Hematopoietic multipotent progenitor cell treated with erythropoietin and hydrocortisone succinate and interleukin-3 and kit ligand, for 6 days (in vitro differentiated cells): ENCODE results near the gene DPP9.

Experiments used
- DNase-seq: peaks from one replicate; pipeline ENCODE4 v3.0.0-alpha.2; 2015

Gene DPP9

GRCh38 chr19:4738734-4739133 lies 15.1 kb upstream of the DPP9 start:
- no peak for DNase-seq

GRCh38 chr19:4737955-4738600 lies 14.4 kb upstream of the DPP9 start:
- no peak for DNase-seq

GRCh38 chr19:4733755-4734345 lies 10.2 kb upstream of the DPP9 start:
- no peak for DNase-seq

GRCh38 chr19:4732680-4733114 lies 9.1 kb upstream of the DPP9 start:
- DNase-seq = peak; percentile 82

- DNase-seq = peak; percentile 59
Measured at GRCh38 chr19:4730740-4731171, 7.1 kb upstream of the DPP9 start.

GRCh38 chr19:4728871-4729270 lies 5.2 kb upstream of the DPP9 start:
- DNase-seq = no peak

- peak; percentile 39 for DNase-seq
Measured at GRCh38 chr19:4722671-4723594, 709 bp downstream of the DPP9 start.

GRCh38 chr19:4721196-4721595 lies 2.4 kb downstream of the DPP9 start:
- DNase-seq = no peak

GRCh38 chr19:4720037-4720700 lies 3.5 kb downstream of the DPP9 start:
- DNase-seq = no peak

GRCh38 chr19:4719499-4719866 lies 4.2 kb downstream of the DPP9 start:
- no peak for DNase-seq

- DNase-seq = no peak
Measured at GRCh38 chr19:4717966-4718701, 5.5 kb downstream of the DPP9 start.

- no peak for DNase-seq
Measured at GRCh38 chr19:4717191-4717965, 6.3 kb downstream of the DPP9 start.

- no peak for DNase-seq
Measured at GRCh38 chr19:4715529-4716221, 8.0 kb downstream of the DPP9 start.

GRCh38 chr19:4715178-4715528 lies 8.5 kb downstream of the DPP9 start:
- peak; percentile 19 for DNase-seq

- no peak for DNase-seq
Measured at GRCh38 chr19:4714016-4714415, 9.6 kb downstream of the DPP9 start.

- no peak for DNase-seq
Measured at GRCh38 chr19:4713384-4713951, 10.2 kb downstream of the DPP9 start.

- DNase-seq = no peak
Measured at GRCh38 chr19:4712771-4713170, 10.9 kb downstream of the DPP9 start.

GRCh38 chr19:4711211-4711610 lies 12.4 kb downstream of the DPP9 start:
- no peak for DNase-seq

- DNase-seq = no peak
Measured at GRCh38 chr19:4710281-4710600, 13.4 kb downstream of the DPP9 start.

- no peak for DNase-seq
Measured at GRCh38 chr19:4709440-4710280, 14.0 kb downstream of the DPP9 start.
